ENCODE measurements around the gene VWF.

The VWF gene

GRCh38 chr12:6082613-6083012, 41.9 kb downstream of the VWF start:
- TF ChIP-seq EZH2phosphoT487 (IDR thresholded peaks at IDR 0.05; ENCODE audit: low read depth) (no peak), CTCF (IDR thresholded peaks at IDR 0.05; ENCODE audit: low read depth, low read length) (no peak)
- no peak overlapping the region for H2AFZ ChIP-seq (ENCODE audit: low read depth, low read length)
- peaks cover 23% of the 10 kb centered on the region; the same call in 1 of the 2 replicates for H3K27me3 ChIP-seq (ENCODE audit: low read depth, low read length)
- H3K4me1 ChIP-seq (ENCODE audit: low read length): no peaks in the 10 kb centered on the region
- H3K4me2 ChIP-seq (ENCODE audit: low read length): no peak overlapping the region
- H3K9ac ChIP-seq (ENCODE audit: low read length): no peak overlapping the region
- H3K4me3 ChIP-seq (ENCODE audit: low read length): no peak overlapping the region
- no peaks in the 10 kb centered on the region for H3K9me3 ChIP-seq (ENCODE audit: insufficient read depth, low read length)
- no peaks in the 10 kb centered on the region for H4K20me1 ChIP-seq (ENCODE audit: insufficient read depth, low read length)
- H3K27ac ChIP-seq (ENCODE audit: low read length): no peak overlapping the region
- H3K79me2 ChIP-seq (ENCODE audit: low read length): no peaks in the 10 kb centered on the region
- no peaks in the 10 kb centered on the region for H3K36me3 ChIP-seq (replicated peaks; ENCODE audit: low read depth, low read length)

DNA sequence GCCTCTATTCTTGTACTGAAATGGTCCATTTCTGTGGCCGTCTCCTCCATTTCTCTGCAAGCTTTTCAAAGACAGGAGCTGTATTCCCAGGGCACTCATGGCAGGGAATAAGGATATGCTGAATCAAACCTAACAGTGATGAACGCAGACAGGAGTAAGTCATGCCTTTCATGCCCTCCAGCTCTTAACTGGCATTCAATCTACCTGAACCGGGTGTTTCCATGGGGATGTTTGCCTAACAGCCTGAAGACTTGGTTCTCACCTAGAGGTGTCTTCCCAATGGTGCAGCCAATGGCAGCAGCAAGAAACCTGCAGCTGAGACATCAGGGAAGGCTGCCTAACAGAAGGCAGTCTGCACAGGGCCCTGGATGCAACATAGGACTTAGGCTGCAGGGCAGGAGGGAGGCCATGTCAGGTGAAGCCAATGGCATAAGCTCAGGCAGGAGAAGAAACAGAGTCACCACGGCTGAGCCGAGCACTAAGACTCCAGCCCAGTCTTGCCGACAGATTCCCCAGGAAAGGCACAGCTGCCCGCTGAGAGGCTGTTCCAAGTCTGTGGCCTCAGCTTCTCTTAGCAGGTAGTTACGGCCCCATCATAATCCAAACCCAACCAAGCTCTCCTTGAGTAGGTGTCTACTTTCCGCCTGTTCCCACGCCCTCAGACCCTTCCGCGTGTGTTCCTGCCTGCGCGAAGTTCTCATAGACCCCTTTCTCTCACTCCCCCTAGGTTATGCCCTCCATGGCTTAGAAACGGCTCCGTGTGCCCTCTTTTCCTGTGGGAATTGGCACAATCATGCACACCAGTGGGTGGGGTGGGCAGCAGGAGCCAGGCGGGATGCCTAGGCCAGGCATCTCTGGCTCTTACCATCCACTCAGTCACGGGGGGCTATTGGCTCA, 44.1 kb downstream of the VWF start:
- Histone ChIP-seq H4K20me1 (ENCODE audit: insufficient read depth, low read length) (no peaks in the 10 kb centered on the region), H3K4me1 (ENCODE audit: low read length) (no peaks in the 10 kb centered on the region), H3K9me3 (ENCODE audit: insufficient read depth, low read length) (no peaks in the 10 kb centered on the region), H3K9ac (ENCODE audit: low read length) (no peak overlapping the region), H3K36me3 (replicated peaks; ENCODE audit: low read depth, low read length) (no peaks in the 10 kb centered on the region), H3K4me3 (ENCODE audit: low read length) (no peak overlapping the region), H2AFZ (ENCODE audit: low read depth, low read length) (no peak overlapping the region), H3K27ac (ENCODE audit: low read length) (no peak overlapping the region), H3K4me2 (ENCODE audit: low read length) (no peak overlapping the region), H3K79me2 (ENCODE audit: low read length) (no peaks in the 10 kb centered on the region), H3K27me3 (ENCODE audit: low read depth, low read length) (peaks cover 21% of the 10 kb centered on the region)
- no peak for TF ChIP-seq CTCF (IDR thresholded peaks at IDR 0.05; ENCODE audit: low read depth, low read length)
- no peak for TF ChIP-seq EZH2phosphoT487 (IDR thresholded peaks at IDR 0.05; ENCODE audit: low read depth)

GRCh38 chr12:6078398-6079096, 45.9 kb downstream of the VWF start:
- H3K36me3 ChIP-seq (replicated peaks; ENCODE audit: low read depth, low read length): no peaks in the 10 kb centered on the region
- TF ChIP-seq EZH2phosphoT487 (IDR thresholded peaks at IDR 0.05; ENCODE audit: low read depth) (no peak), CTCF (IDR thresholded peaks at IDR 0.05; ENCODE audit: low read depth, low read length) (no peak)
- no peaks in the 10 kb centered on the region for H3K9me3 ChIP-seq (ENCODE audit: insufficient read depth, low read length)
- no peak overlapping the region for H3K4me3 ChIP-seq (ENCODE audit: low read length)
- peaks cover 12% of the 10 kb centered on the region for H3K27me3 ChIP-seq (ENCODE audit: low read depth, low read length)
- H3K79me2 ChIP-seq (ENCODE audit: low read length): no peaks in the 10 kb centered on the region
- H3K4me1 ChIP-seq (ENCODE audit: low read length): no peaks in the 10 kb centered on the region
- no peak overlapping the region for H3K27ac ChIP-seq (ENCODE audit: low read length)
- no peak overlapping the region for H3K4me2 ChIP-seq (ENCODE audit: low read length)
- no peaks in the 10 kb centered on the region for H4K20me1 ChIP-seq (ENCODE audit: insufficient read depth, low read length)
- H3K9ac ChIP-seq (ENCODE audit: low read length): no peak overlapping the region
- H2AFZ ChIP-seq (ENCODE audit: low read depth, low read length): no peak overlapping the region

- TF ChIP-seq EZH2phosphoT487 (IDR thresholded peaks at IDR 0.05; ENCODE audit: low read depth): no peak
- no peak for TF ChIP-seq CTCF (IDR thresholded peaks at IDR 0.05; ENCODE audit: low read depth, low read length)
- H3K27ac ChIP-seq (ENCODE audit: low read length): no peak overlapping the region
- no peaks in the 10 kb centered on the region for H3K79me2 ChIP-seq (ENCODE audit: low read length)
- no peak overlapping the region for H3K4me3 ChIP-seq (ENCODE audit: low read length)
- no peaks in the 10 kb centered on the region for H3K9me3 ChIP-seq (ENCODE audit: insufficient read depth, low read length)
- no peaks in the 10 kb centered on the region for H3K36me3 ChIP-seq (replicated peaks; ENCODE audit: low read depth, low read length)
- no peak overlapping the region for H2AFZ ChIP-seq (ENCODE audit: low read depth, low read length)
- H3K4me1 ChIP-seq (ENCODE audit: low read length): no peaks in the 10 kb centered on the region
- no peak overlapping the region for H3K4me2 ChIP-seq (ENCODE audit: low read length)
- no peaks in the 10 kb centered on the region for H4K20me1 ChIP-seq (ENCODE audit: insufficient read depth, low read length)
- no peak overlapping the region for H3K9ac ChIP-seq (ENCODE audit: low read length)
- H3K27me3 ChIP-seq (ENCODE audit: low read depth, low read length): peaks cover 12% of the 10 kb centered on the region
These were observed 46.8 kb downstream of the VWF start for GRCh38 chr12:6077692-6078083.
